NB4 (cell line): ENCODE results near the gene S1PR3.

Source experiments
- CTCF ChIP-seq: IDR thresholded peaks from one replicate; pipeline ENCODE4 v1.5.1; 2012; ENCODE audit warnings: low read depth, low read length
- MAX ChIP-seq: IDR thresholded peaks from 2 replicates; pipeline ENCODE4 v1.6.1; 2011; ENCODE audit warnings: low read depth, low read length
- MYC ChIP-seq: IDR thresholded peaks from 2 replicates; pipeline ENCODE4 v1.6.1; 2011; ENCODE audit warnings: low read depth, low read length
- POLR2A ChIP-seq: IDR thresholded peaks from 2 replicates; pipeline ENCODE4 v1.6.1; 2011; ENCODE audit warnings: mild to moderate bottlenecking; ENCODE audit not compliant: insufficient read length; ENCODE audit errors: extremely low read depth

- no peak for TF ChIP-seq CTCF
- no peak for TF ChIP-seq POLR2A
- TF ChIP-seq MAX = no peak
- TF ChIP-seq MYC = no peak
Measured at GRCh38 chr9:88965473-88965872, 25.8 kb upstream of the S1PR3 start.
